GM21619 (cell line): Measurements from ENCODE around the gene IQSEC3.
"Not testable (repeated sequence)": the region's sequence is repeated elsewhere in the genome, so short reads cannot be mapped to it uniquely, and the experiment has no call there.

Experiments used
- ATAC-seq: cut with Tn5 transposase; IDR thresholded peaks from one replicate; pipeline ENCODE4 v1.9.1; 2021; ENCODE audit not compliant: unreplicated experiment

IQSEC3 gene

DNA sequence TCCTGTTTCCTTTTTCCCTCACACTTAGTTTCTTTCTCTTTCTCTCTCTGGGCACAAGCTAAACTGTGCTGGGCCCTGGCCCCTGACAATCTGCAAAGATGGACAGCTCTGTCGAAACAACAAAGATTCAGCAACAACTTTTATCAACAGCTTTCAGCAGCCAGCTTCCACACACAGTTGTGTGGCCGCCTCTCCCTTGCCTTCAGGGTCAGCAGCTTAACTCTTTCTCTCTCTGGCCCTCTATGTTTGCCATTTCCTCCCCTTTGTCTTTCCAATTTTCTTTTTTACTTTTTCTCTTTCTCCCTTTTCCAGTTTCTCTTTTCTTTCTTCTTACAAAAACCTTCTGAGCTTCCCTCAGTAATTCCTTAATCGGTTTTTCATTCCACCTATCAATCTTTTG is 43.3 kb downstream of the IQSEC3 start:
- ATAC-seq = no peak

DNA sequence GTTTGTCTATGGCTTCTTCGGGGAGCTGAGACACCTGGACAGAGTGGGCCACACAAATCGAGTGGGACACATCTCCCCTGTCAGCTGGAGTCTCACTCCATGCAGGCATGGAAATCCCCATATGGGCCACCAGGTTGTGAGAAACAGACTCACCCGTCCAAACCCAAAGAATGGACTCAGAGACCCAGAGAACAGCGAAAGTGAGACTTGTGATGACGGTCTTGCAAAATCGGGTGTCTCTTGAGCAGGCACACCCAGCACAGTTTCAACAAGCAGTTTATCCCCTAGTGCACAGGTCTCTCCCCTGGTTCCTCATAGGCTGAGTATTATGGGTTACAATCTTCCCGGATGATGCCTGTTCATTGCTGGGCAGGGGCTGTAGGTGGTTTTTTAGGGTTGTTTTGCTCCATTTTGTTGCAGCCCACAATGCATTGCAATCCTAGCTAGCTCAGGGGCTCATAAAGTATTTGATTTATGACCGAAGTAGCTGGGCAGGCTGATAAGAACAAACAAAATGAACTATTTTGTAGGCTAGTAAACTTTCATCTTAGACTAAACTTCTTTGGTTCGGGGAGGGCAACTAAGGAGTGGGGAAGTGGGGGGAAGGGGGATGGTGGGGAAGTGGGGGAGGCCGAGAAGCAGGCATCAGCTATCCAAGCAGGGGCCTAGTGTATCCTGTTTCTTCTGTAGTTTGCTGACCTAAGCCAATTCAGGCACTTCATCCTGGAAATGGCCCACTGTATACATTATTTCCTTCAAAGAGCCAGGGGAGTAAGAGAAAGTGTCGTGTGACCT is 45.3 kb downstream of the IQSEC3 start:
- ATAC-seq = no peak

DNA sequence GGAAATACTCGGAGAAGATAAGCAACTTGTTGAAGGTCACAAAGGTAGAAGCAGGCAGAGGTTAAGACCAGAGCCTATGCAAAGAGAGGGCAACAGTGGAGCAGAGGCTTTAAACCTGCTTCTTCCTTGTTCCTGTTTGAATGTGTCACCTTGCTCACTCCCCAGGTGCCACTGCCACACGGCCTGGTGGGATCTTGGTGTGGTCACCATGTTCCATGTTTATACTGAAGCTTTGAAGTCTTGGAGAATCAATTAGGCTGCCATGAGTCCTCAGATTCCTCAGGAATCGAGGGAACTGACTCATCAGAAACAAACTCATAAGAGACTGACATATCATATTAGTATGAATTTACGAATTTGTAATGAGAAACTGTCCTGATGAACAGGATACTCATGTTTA is 46.8 kb downstream of the IQSEC3 start:
- ATAC-seq = no peak

DNA sequence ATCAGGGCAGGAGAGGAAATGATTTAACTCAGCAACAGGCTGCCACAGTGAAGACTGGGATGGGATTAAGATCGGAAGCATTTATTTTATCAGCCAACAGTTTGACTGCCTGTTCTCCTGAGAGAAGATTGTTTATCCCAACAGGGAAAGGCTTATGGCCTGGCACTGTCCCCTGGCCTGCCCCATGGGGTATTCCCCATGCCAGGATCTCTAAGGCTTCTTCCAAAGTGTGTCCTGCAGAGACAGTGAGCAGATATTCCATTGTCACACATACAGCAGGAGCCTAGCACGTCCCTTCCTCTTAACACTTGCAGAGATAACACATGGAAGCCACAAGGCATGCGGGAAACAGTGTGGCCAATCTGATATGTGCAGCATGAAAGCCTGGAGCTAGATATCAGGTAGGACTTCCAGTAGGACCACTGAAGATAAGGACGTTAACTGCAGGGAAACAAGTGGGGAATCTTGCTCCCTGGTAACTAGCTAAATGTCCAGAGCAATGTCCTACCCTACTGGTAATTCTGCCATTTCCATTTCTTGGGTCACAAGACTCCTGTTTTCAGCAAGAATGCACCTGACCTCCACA is 48.2 kb downstream of the IQSEC3 start:
- no peak for ATAC-seq

DNA sequence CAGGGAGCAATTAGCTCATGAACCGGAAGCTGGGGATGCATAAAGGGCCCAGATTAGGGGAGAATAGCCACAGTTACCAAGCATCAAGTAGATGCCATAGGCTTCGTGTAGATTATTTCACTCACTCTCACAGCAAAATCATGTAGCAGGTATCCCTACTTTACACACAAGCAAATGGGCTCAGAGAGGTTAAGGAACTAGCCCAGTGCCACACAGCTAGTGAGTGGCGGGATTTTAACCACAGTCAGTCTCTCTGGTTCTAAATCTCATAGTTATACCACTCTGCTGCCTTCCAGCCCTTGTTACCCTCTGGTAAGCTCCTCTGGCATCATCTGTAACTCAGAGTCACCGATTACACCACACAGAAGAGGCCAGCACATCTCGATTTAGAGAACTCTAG is 49.0 kb downstream of the IQSEC3 start:
- ATAC-seq = no peak

DNA sequence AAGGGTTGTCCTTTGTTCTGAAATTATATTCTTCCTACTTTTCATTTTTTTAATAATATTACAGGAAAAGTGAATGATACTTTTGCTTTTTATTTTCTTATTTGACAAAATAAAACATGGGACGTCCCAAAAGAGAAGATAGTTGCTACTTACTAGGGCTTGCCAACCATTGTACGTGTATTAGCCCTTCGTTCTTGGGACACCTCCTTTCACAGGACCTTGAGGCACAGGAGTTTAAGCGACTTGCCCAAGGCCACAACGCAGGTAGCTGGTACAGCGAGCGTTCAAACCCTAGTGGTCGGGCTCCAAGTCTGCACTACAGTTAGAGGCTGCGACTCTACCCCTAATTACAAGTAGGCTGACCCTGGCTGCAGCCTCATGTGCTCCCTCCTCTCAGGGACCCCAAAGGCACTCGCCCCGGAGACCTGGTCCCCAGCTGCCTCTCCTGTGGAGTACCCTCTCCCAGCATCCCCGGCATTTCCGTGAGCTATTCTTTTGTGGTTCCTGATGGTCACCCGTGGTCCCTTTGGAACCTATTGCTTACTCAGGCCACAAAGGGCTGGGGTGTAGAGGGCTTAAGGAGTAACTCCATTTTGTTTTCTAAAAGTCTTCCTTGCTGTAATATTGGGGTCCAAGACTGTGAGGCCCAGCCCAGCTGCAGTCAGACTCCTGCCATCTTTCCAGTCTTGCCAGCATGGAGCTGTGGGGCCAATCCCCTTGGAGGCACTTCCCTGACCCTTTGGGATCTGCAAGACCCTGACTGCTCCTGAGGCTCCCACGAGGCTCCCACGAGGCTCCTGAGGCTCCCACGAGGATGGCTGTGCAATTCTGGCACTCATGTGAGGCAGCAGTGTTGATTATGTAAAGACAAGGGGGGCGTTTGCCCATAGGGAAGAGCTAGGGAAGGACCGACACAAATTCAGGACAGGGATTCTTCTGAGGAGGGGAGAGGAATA is 49.7 kb downstream of the IQSEC3 start:
- ATAC-seq = no peak

DNA sequence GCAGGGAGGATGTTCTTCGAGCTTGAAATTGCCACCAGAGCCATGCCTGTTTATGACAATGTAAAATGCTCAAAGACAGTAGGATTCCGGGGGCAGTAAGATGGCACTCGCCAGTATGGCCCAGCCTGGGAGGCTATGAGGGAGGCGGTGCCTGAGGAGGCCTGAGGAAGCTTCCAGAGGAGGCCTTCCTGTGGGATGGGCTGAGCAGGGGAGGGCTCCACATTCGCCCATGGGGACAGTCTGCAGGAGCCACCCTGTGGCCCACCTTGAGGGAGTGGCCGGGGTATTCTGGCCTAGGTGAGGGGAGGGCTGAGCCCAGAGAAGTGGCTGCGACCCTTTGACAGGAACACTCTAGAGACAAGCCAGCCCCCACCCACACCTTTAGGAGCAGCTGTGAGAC is 50.7 kb downstream of the IQSEC3 start:
- no peak for ATAC-seq

DNA sequence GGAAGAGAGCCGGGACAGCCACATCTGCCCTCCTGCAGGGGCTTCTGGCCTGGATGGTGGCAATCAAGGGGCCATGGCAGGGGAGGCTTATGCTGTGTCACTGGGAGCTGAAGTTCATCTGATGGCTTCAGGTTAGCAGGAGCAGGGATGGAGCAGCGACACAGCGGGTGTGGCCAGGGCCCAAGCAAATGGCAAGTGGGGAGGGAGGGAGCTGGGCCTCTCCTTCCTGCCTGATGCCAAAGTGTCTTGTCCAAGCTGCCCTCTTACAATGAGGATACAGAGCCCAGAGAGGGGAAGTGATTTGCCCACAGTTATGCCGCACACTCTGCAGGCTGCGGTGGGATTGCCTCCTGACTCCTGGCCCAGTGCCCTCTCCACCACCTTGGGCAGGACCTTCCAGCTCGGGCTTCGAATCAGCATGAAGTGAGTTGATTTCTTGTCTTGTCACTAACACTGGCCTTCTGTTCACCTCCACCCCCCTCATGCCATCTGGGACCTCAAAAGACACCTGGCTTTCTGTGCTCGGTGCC is 51.3 kb downstream of the IQSEC3 start:
- ATAC-seq = no peak

DNA sequence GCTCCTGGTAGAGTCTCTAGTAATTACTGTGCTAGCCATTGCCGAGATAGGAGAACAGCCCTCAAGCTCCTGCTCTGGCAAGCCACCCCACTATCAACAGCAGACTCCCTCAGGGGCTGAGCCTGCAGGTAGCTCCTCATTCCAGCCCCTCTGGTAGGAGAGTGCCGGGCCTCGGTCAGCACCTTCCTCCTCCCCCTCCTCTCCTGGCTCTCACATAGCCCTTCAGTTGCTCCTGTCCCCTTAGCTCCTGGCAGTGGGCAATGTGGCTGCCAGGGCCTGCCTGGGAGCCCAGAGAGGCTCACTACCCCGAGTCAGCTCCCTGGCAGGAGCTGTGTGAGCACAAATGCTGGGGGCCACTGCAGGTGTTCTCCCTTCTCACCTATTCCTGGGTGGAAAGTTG is 52.0 kb downstream of the IQSEC3 start:
- ATAC-seq = no peak

DNA sequence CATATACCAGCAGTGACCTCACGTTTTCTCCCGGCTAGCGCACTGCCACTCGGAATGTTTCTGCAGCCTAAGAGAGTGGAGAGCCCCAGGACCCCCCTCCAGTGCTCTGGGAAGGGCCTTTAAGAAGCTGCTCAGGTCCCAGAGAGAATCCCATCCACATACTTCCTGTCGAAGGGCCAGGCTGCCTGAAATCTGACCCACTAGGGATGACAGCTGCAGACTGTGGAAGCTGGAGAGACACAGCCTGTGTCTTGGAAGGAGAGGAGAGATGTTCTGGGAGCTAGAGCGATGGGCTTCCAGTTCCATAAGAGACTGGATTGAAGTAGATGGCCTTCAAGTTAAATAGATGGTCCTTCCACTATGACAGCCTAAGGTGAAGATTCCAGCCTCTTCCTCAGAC is 54.4 kb downstream of the IQSEC3 start:
- ATAC-seq = no peak

DNA sequence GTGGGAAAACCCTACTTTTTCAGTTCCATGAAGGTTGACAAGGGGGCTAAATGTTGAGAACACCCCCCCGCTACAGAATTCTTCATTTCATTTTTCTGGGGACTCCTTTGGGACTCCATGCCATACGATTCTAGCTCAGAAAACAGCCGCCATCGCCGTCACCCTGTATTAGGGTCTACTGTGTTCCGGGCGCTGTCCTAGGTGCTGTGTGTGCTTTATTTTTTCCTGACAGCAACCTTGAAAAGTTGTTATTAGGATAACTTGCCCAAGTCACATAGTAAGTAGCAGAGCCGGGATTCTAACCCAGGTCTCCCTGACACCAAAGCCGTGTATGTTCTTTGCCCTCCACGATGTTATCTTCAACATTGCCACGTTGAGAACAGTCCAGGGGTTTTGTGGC is 55.1 kb downstream of the IQSEC3 start:
- no peak for ATAC-seq

DNA sequence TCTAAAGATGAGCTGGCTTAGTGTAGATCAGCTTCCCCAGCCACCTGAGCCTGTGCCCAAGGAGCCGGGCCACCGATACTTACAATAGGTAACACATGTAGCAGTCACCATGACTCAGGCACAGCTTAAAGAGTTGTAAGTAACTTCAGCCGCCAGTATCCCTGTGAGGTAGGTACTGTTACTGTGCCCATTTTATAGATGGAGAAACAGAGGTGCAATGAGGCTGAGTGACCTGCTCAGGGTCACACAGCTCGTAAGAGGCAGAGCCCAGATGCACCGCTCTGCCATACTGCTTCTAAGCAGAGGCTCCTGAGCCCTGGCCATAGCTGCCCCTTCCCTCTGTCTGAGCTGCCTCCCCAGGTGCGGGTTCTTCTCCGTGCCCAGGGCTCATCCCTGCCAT is 58.5 kb downstream of the IQSEC3 start:
- ATAC-seq = no peak

DNA sequence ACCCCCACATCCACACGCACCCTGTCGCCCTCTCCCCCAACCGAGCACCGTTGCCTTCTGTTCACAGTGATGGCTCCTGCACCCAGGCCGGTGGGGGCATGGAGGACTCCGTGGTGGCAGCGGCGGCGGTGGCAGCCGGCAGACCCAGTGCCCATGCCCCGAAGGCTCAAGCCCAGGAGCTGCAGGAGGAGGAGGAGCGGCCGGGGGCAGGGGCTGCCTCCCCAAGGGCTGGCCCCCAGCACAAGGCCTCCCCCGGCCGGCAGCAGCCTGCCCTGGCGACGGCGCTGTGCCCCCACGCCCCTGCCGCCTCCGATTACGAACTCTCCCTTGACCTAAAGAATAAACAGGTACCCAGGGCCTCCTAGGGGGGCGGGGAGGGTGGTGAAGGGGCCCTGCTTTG is 59.0 kb downstream of the IQSEC3 start:
- no peak for ATAC-seq

DNA sequence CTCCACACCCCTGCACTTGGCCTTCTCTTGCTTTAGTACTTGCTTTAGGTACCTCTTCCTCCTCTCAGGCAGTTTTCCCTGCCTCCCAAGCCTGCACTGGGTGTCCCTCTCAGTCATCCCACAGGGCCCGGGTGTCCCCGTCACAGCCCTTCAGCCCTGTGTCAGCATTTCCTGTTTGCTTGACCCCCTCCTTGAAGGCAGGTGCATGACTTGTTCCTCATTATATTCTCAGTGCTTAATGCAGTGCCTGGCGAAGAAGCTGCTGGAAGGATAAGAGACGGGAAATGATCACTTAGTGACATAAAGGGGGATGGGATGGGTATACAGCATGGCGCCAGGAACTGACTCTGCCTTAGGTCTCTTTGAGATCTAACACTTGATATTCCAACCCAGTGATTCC is 61.5 kb downstream of the IQSEC3 start:
- ATAC-seq = no peak

DNA sequence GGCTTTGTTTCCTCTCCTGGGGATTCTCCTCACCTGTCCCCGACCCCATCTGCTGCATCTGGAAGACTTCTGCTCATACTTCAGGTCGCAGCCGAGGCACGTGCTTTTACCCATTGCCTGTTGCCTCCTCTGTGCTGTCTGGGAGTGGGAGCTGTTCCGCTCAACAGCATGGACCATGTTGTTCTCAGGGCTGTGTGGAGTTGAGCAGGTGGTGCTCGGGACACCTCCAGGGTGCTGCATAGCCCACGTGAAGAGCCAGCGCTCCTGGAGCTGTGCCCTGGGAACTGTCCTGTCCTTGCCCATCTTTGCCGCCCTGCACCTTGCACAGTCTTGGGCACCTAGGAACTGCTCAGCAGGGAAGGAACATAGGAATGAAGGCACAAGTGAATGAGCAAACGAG is 62.4 kb downstream of the IQSEC3 start:
- no peak for ATAC-seq

DNA sequence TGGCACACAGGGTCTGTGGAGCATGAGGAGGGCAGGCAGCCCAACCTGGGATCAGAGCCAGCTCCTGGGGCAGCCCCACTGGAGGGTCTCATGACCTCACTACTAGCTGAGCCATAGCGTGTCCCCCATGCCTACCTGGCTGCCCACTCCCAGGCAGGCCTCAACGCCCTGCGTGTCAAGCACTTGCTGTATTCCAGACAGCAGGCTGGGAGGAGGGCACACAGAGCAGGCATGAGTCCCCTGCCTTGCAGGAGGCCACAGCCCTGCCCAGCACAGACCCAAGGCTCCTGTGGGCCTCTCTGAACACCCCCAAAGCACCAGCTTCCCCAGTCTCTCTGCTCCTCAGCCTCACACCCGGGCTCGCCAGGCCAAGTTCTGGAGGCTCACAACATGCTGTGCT is 64.0 kb downstream of the IQSEC3 start:
- ATAC-seq = no peak

DNA sequence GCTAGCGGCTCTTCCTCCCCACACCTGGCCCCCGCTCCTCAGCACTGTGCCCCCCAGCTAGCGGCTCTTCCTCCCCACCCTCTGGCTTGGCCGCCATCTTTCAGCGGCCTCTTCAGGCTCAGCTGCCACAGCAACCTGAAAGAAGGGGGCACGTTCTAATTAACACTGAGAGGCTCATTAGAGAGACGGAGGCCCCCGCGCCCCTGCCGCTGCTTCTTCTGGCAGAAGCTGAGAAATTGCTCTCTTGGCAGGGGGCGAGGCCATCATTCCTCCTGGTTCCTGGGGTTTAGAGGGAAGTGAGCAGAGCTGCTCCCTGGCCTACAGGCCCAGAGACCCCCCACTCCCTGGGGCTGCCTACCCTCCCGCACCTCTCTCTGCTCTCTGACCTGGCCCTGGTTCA is 64.4 kb downstream of the IQSEC3 start:
- ATAC-seq = no peak

DNA sequence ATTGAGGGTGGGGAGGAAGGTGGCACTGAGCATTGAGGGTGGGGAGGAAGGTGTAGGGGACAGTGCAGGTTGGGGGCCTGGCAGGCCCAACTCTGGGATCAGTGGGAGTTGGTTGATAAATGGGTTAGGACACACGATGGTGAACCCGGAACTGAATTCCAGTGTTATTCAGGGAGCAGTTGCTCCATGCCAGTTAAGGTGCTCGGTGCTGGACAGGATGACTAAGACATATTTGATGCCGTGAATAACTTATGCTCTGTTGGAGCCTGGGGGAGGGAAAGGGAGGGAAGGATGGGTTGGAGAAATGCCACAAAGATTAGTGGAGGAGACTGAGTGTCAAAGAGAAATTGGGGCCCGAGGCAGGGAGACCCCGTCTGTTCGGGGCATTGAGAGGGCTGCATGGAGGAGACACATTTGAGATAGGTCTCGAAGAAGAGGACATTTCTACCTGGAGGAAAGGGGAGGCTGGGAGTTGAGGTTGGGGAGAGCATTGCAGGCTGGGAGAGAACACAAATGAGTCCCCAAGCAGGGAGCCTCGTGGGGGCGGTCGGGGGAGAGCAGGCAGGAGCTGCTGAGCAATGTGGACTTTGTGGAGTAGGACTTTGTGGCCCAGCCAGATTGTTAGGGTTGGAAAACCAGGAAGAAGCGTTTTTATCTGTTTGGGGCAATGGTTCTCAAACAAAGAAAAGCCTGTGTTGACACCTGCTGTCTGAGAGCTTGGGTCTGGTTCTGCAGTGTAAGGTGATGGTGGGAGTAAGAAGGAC is 65.3 kb downstream of the IQSEC3 start:
- no peak for ATAC-seq

DNA sequence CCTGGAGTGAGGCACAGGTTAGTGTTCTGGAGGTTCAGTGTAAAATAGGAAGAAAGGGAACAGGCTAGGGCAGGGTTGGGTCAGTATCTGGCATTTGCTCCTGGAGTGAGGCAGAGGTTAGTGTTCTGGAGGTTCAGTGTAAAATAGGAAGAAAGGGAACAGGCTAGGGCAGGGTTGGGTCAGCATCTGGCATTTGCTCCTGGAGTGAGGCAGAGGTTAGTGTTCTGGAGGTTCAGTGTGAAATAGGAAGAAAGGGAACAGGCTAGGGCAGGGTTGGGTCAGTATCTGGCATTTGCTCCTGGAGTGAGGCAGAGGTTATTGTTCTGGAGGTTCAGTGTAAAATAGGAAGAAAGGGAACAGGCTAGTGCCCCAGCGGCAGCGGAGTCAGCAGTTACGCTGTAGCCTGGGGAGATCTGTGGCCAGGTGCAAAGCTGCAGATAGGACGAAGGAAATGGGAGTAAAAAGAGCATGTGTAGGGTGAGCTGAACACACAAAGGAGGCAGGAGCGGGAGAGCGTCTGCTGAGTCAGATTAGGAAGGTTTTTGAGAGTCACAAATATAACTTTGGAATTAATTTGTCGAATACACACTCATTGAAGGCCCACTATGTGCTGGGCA is 67.2 kb downstream of the IQSEC3 start:
- not testable (repeated sequence) for ATAC-seq

DNA sequence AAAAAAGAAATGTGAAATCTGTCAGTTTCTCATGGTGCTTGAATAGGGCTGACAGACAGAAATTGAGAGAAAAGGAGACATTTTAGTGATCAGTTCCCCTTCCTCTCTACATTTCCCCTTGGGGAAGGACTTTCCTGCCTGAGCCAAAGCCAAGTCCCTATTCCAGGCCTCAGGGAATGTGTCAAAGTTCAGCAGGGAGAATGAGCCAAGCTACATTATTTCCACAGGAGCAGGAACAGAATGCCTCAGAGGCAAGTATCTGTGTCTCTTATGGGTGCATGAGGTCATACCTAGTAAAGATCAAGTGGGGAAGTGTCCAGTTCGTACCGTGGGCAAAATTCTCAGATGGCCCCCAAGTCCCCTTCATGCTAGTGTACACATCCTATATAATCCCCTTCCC is 68.6 kb downstream of the IQSEC3 start:
- ATAC-seq = no peak
